Measurements from ENCODE around the gene TMEM132D. TPM values are rescaled to one million over a fixed set of nuclear protein-coding genes. Genes with fewer than 3 reads are reported as not detected.

Gene TMEM132D
- total and polyA plus RNA-seq, 4 experiments from 2014 or later = not detected

DNA sequence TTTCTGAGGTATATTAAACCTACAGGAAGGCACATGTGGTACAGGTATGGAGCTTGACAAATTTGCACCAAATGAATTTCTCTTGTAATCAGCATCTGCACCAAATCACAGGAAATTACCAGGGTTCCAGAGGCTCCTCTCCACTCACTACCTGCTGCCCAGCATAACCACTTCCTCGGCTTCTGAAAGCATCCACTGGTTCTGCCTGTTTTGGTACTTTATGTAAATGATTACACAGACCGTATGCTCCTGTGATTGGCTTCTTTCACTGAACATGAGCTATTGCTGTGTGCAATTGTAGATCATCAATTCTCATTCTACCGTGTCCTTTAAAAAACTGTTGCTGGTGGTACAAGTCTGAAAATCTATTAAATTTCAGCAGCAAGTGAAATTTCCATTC, 522.1 kb downstream of the TMEM132D start:
- Histone ChIP-seq H3K27ac (ENCODE audit: low read depth, low read length) (no peak overlapping the region), H3K36me3 (ENCODE audit: insufficient read depth, low read length) (no peaks in the 10 kb centered on the region), H3K4me1 (ENCODE audit: insufficient read depth, low read length) (no peaks in the 10 kb centered on the region), H3K4me3 (ENCODE audit: low read length in 2 of 2) (no peak overlapping the region), H3K9me3 (ENCODE audit: control insufficient read depth in 1 of 2, low read length in 2 of 2) (no peaks in the 10 kb centered on the region), H3K27me3 (ENCODE audit: insufficient read depth, low read length) (no peaks in the 10 kb centered on the region)
- no peak overlapping the region for H3K4me3 Mint-ChIP-seq
- peaks cover 0 to 16% (median 6%) of the 10 kb centered on the region in 8 donors for H3K9me3 Mint-ChIP-seq
- no peak for DNase-seq
- ChIA-PET CTCF (ENCODE audit: partially characterized antibody) (no interaction called here), POLR2A (ENCODE audit: partially characterized antibody) (no interaction called here)
- no peaks in the 10 kb centered on the region for H3K4me1 Mint-ChIP-seq
- no peak overlapping the region for H3K27ac Mint-ChIP-seq
- no peaks in the 10 kb centered on the region for H3K27me3 Mint-ChIP-seq
- H3K36me3 Mint-ChIP-seq = no peaks in the 10 kb centered on the region
- intact Hi-C loops (cut with micrococcal nuclease) = no loop called here

DNA sequence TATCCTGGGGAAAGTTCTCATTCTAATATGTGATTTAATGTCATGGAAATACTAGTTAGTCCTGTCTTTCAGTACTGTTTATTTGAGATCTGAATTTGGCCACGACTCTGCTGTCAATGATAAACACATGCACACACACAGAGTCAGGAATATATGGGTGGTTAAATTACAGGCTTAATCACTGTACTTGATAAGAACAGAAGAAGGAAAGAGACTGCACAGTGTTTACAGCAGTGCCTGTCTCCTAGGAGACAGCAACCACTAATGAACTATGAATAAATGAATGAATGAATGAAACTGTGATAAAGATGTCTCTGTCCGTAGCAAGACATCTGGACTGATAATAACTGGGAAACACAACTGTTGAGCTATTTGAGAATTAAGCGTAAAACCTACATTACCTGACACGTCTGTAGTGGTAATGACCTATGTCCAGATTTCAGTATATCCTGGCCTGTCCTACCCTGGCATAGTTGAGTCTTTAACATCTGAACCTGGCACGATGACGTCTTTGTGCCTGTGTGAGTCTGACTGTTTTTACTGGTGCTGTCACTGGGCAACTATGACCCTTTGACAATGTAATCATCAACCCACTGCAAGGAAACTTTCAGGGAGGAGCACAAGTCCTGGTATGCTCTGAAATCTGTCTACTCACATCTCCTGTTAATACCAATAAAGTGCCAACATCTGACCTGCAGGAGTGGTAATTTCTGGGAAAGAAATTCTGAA, 524.6 kb downstream of the TMEM132D start:
- CTCF ChIA-PET (ENCODE audit: partially characterized antibody) = no interaction called here
- H3K9me3 ChIP-seq (ENCODE audit: control insufficient read depth in 1 of 2, low read length in 2 of 2) = no peaks in the 10 kb centered on the region
- POLR2A ChIA-PET (ENCODE audit: partially characterized antibody) = no interaction called here
- H3K4me3 ChIP-seq (ENCODE audit: low read length in 2 of 2) = no peak overlapping the region
- Mint-ChIP-seq H3K27me3 (no peaks in the 10 kb centered on the region), H3K4me1 (no peaks in the 10 kb centered on the region), H3K9me3 (peaks cover 0 to 19% (median 6%) of the 10 kb centered on the region in 8 donors), H3K27ac (no peak overlapping the region), H3K4me3 (no peak overlapping the region), H3K36me3 (no peaks in the 10 kb centered on the region)
- intact Hi-C loops (cut with micrococcal nuclease) = no loop called here
- no peaks in the 10 kb centered on the region for H3K27me3 ChIP-seq (ENCODE audit: insufficient read depth, low read length)
- no peak overlapping the region for H3K27ac ChIP-seq (ENCODE audit: low read depth, low read length)
- H3K4me1 ChIP-seq (ENCODE audit: insufficient read depth, low read length) = no peaks in the 10 kb centered on the region
- no peak for DNase-seq
- no peaks in the 10 kb centered on the region for H3K36me3 ChIP-seq (ENCODE audit: insufficient read depth, low read length)

DNA sequence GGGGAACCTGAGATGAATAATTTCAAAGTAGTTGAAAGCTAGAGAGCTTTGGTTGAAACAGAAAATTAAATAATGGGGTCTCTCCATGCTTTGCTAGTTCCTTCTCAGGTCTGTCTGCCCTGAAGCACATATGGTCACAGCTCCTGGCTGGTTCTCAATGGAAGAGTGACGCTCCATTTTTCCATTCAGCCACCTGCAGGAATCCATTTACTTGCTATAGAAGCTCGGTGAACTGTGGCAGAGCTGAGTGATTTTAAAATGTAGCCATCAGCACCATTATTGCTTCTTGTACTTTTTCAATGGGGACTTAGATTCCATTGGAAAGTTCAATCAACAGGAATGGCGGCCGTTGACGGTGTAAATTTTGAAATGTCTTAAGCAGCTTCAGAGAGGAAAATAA, 525.3 kb downstream of the TMEM132D start:
- H3K4me1 Mint-ChIP-seq = no peaks in the 10 kb centered on the region
- Histone ChIP-seq H3K27me3 (ENCODE audit: insufficient read depth, low read length) (no peaks in the 10 kb centered on the region), H3K4me3 (ENCODE audit: low read length in 2 of 2) (no peak overlapping the region), H3K36me3 (ENCODE audit: insufficient read depth, low read length) (no peaks in the 10 kb centered on the region), H3K27ac (ENCODE audit: low read depth, low read length) (no peak overlapping the region), H3K4me1 (ENCODE audit: insufficient read depth, low read length) (no peaks in the 10 kb centered on the region), H3K9me3 (ENCODE audit: control insufficient read depth in 1 of 2, low read length in 2 of 2) (no peaks in the 10 kb centered on the region)
- no peaks in the 10 kb centered on the region for H3K36me3 Mint-ChIP-seq
- intact Hi-C loops (cut with micrococcal nuclease) = no loop called here
- no peak overlapping the region for H3K27ac Mint-ChIP-seq
- POLR2A ChIA-PET (ENCODE audit: partially characterized antibody) = no interaction called here
- H3K27me3 Mint-ChIP-seq = no peaks in the 10 kb centered on the region
- DNase-seq = no peak
- CTCF ChIA-PET (ENCODE audit: partially characterized antibody) = no interaction called here
- H3K4me3 Mint-ChIP-seq = no peak overlapping the region
- H3K9me3 Mint-ChIP-seq = peaks cover 0 to 23% (median 6%) of the 10 kb centered on the region in 8 donors

GRCh38 chr12:129373746-129374145, 530.1 kb downstream of the TMEM132D start:
- H3K4me3 ChIP-seq (ENCODE audit: low read length in 2 of 2) = no peak overlapping the region
- H3K27ac Mint-ChIP-seq = no peak overlapping the region
- intact Hi-C loops (cut with micrococcal nuclease) = no loop called here
- H3K36me3 ChIP-seq (ENCODE audit: insufficient read depth, low read length) = no peaks in the 10 kb centered on the region
- H3K9me3 Mint-ChIP-seq = peaks cover 0 to 16% (median 6%) of the 10 kb centered on the region in 8 donors
- H3K4me1 Mint-ChIP-seq = no peaks in the 10 kb centered on the region
- H3K27me3 ChIP-seq (ENCODE audit: insufficient read depth, low read length) = no peaks in the 10 kb centered on the region
- no peaks in the 10 kb centered on the region for H3K9me3 ChIP-seq (ENCODE audit: control insufficient read depth in 1 of 2, low read length in 2 of 2)
- ChIA-PET CTCF (ENCODE audit: partially characterized antibody) (no interaction called here), POLR2A (ENCODE audit: partially characterized antibody) (no interaction called here)
- no peaks in the 10 kb centered on the region for H3K36me3 Mint-ChIP-seq
- no peaks in the 10 kb centered on the region for H3K27me3 Mint-ChIP-seq
- H3K27ac ChIP-seq (ENCODE audit: low read depth, low read length) = no peak overlapping the region
- no peaks in the 10 kb centered on the region for H3K4me1 ChIP-seq (ENCODE audit: insufficient read depth, low read length)
- DNase-seq = no peak
- H3K4me3 Mint-ChIP-seq = no peak overlapping the region

GRCh38 chr12:129372876-129373275, 530.9 kb downstream of the TMEM132D start:
- no peak overlapping the region for H3K27ac Mint-ChIP-seq
- Histone ChIP-seq H3K4me1 (ENCODE audit: insufficient read depth, low read length) (no peaks in the 10 kb centered on the region), H3K36me3 (ENCODE audit: insufficient read depth, low read length) (no peaks in the 10 kb centered on the region), H3K27ac (ENCODE audit: low read depth, low read length) (no peak overlapping the region), H3K9me3 (ENCODE audit: control insufficient read depth in 1 of 2, low read length in 2 of 2) (no peaks in the 10 kb centered on the region), H3K4me3 (ENCODE audit: low read length in 2 of 2) (no peak overlapping the region), H3K27me3 (ENCODE audit: insufficient read depth, low read length) (no peaks in the 10 kb centered on the region)
- no peaks in the 10 kb centered on the region for H3K36me3 Mint-ChIP-seq
- no peak overlapping the region for H3K4me3 Mint-ChIP-seq
- intact Hi-C loops (cut with micrococcal nuclease) = no loop called here
- H3K4me1 Mint-ChIP-seq = no peaks in the 10 kb centered on the region
- no peak for DNase-seq
- no peaks in the 10 kb centered on the region for H3K27me3 Mint-ChIP-seq
- ChIA-PET POLR2A (ENCODE audit: partially characterized antibody) (no interaction called here), CTCF (ENCODE audit: partially characterized antibody) (no interaction called here)
- peaks cover 0 to 19% (median 6%) of the 10 kb centered on the region in 8 donors for H3K9me3 Mint-ChIP-seq

GRCh38 chr12:129372348-129372747, 531.5 kb downstream of the TMEM132D start:
- no peaks in the 10 kb centered on the region for H3K9me3 ChIP-seq (ENCODE audit: control insufficient read depth in 1 of 2, low read length in 2 of 2)
- no peaks in the 10 kb centered on the region for H3K4me1 ChIP-seq (ENCODE audit: insufficient read depth, low read length)
- Mint-ChIP-seq H3K4me1 (no peaks in the 10 kb centered on the region), H3K27me3 (no peaks in the 10 kb centered on the region), H3K27ac (no peak overlapping the region), H3K36me3 (no peaks in the 10 kb centered on the region), H3K9me3 (peaks cover 0 to 19% (median 6%) of the 10 kb centered on the region in 8 donors), H3K4me3 (no peak overlapping the region)
- intact Hi-C loops (cut with micrococcal nuclease) = no loop called here
- DNase-seq = no peak
- POLR2A ChIA-PET (ENCODE audit: partially characterized antibody) = no interaction called here
- H3K27me3 ChIP-seq (ENCODE audit: insufficient read depth, low read length) = no peaks in the 10 kb centered on the region
- CTCF ChIA-PET (ENCODE audit: partially characterized antibody) = no interaction called here
- no peaks in the 10 kb centered on the region for H3K36me3 ChIP-seq (ENCODE audit: insufficient read depth, low read length)
- no peak overlapping the region for H3K27ac ChIP-seq (ENCODE audit: low read depth, low read length)
- H3K4me3 ChIP-seq (ENCODE audit: low read length in 2 of 2) = no peak overlapping the region

DNA sequence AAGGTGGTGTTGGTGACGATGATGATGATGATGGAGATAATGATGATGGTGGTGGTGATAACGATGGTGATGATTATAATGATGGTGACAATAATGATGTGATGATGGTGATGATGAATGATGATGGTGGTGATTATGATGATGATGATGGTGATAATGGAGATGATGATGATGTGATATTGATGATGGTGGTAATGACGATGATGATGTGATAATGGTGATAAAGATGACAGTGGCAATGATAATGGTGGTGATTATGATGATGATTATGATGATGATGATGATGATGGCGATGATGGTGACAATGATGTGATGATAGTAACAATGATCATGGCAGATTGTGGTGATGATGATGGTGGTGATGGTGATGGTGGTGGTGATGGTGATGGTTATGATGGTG, 532.6 kb downstream of the TMEM132D start:
- H3K4me3 ChIP-seq (ENCODE audit: low read length in 2 of 2) = no peak overlapping the region
- Mint-ChIP-seq H3K27me3 (no peaks in the 10 kb centered on the region), H3K9me3 (peaks cover 0 to 13% (median 7%) of the 10 kb centered on the region in 8 donors), H3K36me3 (no peaks in the 10 kb centered on the region), H3K27ac (no peak overlapping the region), H3K4me3 (no peak overlapping the region), H3K4me1 (no peaks in the 10 kb centered on the region)
- H3K27ac ChIP-seq (ENCODE audit: low read depth, low read length) = no peak overlapping the region
- intact Hi-C loops (cut with micrococcal nuclease) = no loop called here
- no peaks in the 10 kb centered on the region for H3K4me1 ChIP-seq (ENCODE audit: insufficient read depth, low read length)
- H3K27me3 ChIP-seq (ENCODE audit: insufficient read depth, low read length) = no peaks in the 10 kb centered on the region
- DNase-seq = no peak
- H3K36me3 ChIP-seq (ENCODE audit: insufficient read depth, low read length) = no peaks in the 10 kb centered on the region
- H3K9me3 ChIP-seq (ENCODE audit: control insufficient read depth in 1 of 2, low read length in 2 of 2) = no peaks in the 10 kb centered on the region
- CTCF ChIA-PET (ENCODE audit: partially characterized antibody) = no interaction called here
- POLR2A ChIA-PET (ENCODE audit: partially characterized antibody) = no interaction called here

DNA sequence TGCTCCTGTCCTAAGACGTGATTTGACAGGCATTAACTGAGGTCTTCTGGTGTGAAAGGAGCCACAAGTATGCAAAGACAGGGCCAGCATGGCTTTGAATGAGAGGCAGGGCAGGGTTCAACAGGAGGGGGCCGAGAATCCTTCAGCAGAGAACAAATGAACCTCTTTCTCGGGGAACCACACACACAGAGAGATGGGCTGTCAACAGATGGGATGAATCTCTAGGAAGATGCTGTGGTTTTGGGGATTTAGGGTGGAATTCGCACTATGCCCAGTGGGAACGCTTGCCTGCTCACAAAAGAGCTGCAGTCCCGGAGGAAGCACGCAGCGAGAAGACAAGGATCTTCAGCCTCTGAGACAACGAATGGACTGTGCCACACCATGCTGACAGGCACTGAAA, 537.2 kb downstream of the TMEM132D start:
- H3K4me3 Mint-ChIP-seq = no peak overlapping the region
- DNase-seq = no peak
- no peaks in the 10 kb centered on the region for H3K27me3 ChIP-seq (ENCODE audit: insufficient read depth, low read length)
- H3K36me3 Mint-ChIP-seq = no peaks in the 10 kb centered on the region
- H3K27me3 Mint-ChIP-seq = no peaks in the 10 kb centered on the region
- no peak overlapping the region for H3K27ac Mint-ChIP-seq
- POLR2A ChIA-PET (ENCODE audit: partially characterized antibody) = no interaction called here
- no peak overlapping the region for H3K4me3 ChIP-seq (ENCODE audit: low read length in 2 of 2)
- no peak overlapping the region for H3K27ac ChIP-seq (ENCODE audit: low read depth, low read length)
- intact Hi-C loops (cut with micrococcal nuclease) = no loop called here
- no peaks in the 10 kb centered on the region for H3K4me1 ChIP-seq (ENCODE audit: insufficient read depth, low read length)
- H3K9me3 Mint-ChIP-seq = peaks cover 0 to 13% (median 11%) of the 10 kb centered on the region in 8 donors
- H3K9me3 ChIP-seq (ENCODE audit: control insufficient read depth in 1 of 2, low read length in 2 of 2) = no peaks in the 10 kb centered on the region
- no peaks in the 10 kb centered on the region for H3K36me3 ChIP-seq (ENCODE audit: insufficient read depth, low read length)
- no peaks in the 10 kb centered on the region for H3K4me1 Mint-ChIP-seq
- CTCF ChIA-PET (ENCODE audit: partially characterized antibody) = no interaction called here

All from CD4-positive, alpha-beta memory T cell (primary cell).